HG02763 (cell line): ENCODE data around the gene LARP1.
"Not testable (repeated sequence)": the region's sequence is repeated elsewhere in the genome, so short reads cannot be mapped to it uniquely, and the experiment has no call there.

Source experiments
- ATAC-seq: cut with Tn5 transposase; IDR thresholded peaks from one replicate; pipeline ENCODE4 v1.9.1; 2021; ENCODE audit warnings: mild to moderate bottlenecking, moderate library complexity; ENCODE audit not compliant: unreplicated experiment

LARP1 gene

DNA sequence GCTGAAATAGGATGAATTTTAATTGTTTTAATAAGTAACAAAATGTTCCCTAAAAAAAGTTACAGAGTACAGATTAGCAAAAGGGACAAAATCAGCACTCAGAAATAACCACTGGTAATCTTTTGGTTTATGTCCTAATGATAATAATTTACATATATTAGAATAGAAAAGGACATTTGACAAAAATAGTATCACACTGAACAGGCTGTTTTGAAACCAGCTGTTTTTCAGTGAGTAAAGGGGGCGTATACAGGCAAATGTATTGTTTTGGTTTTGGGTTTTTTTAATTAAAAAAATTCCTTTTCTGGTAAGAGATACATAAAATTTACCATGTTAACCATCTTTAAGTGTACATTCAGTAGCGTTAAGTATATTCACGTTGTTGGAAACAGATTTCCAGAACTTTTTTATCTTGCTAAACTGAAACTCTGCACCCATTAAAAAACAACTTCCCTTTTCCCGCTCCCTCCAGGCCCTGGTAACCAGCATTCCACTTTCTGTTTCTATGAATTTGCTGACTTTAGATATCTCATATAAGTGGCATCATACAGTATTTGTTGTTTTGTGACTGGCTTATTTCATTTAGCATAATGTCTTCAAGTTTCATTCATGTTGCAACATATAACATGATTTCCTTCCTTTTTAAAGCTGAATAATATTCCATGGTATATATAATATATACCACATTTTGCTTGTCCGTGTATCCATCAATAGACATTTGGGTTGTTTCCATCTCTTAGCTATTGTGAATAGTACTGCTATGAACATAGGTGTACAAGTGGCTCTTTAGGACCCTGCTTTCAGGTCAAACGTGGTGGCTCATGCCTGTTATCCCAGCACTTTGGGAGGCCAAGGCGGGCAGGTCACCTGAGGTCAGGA lies 20.6 kb upstream of the LARP1 start:
- ATAC-seq = no peak

DNA sequence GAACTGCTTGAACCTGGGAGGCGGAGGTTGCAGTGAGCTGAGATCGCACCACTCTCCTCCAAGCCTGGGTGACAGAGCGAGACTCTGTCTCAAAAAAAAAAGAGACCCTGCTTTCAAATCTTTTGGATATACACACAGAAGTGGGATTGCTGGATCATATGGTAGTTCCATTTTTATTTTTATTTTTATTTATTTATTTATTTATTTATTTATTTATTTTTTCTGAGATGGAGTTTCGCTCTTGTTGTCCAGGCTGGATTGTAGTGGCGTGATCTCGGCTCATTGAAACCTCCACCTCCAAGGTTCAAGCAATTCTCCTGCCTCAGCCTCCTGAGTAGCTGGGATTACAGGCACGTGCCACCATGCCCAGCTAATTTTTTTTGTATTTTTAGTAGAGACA lies 19.8 kb upstream of the LARP1 start:
- ATAC-seq = not testable (repeated sequence)

DNA sequence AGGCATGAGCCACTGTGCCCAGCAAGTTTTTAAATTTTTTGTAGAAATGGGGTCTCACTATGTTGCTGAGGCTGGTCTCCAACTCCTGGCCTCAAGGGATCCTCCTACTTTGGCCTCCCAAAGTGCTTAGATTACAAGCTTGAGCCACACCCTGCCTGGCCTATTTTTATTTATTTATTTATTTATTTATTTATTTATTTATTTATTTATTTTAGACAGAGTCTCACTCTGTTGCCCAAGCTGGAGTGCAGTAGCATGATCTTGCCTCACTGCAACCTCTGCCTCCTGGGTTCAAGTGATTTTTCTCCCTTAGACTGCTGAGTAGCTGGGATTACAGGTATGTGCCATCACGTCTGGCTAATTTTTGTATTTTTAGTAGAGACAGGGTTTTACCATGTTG lies 18.8 kb upstream of the LARP1 start:
- ATAC-seq = not testable (repeated sequence)

DNA sequence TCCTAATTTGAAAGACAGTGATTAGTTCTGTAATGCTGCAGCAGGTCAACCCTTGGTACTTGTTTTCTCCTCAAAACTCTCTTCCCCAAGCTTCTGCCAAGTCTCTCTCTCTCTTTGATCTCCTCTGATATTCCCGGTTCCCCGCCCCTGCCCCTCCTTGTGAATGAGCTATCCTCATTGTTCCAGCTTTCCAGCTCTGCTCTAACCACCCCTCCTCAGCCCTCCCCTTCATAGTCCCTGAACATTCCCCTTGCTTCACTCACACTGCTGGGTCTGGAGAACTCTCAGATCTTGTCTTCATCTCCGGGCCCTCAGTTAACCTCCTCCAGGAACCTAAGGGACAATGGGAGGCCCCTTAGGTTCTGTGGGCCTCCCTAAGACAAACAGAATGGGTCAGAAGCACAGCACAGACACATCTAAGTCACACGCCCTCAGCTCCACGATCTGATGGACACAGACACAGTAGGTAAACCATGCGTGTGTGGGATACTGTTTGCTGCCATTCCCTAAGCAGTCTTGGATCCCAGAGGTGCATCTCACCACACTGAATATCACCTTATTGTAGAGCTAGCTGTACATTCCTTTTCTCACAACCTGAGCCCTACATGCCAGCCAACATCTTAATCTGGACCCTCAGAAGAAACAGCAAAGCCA lies 17.4 kb upstream of the LARP1 start:
- no peak for ATAC-seq

DNA sequence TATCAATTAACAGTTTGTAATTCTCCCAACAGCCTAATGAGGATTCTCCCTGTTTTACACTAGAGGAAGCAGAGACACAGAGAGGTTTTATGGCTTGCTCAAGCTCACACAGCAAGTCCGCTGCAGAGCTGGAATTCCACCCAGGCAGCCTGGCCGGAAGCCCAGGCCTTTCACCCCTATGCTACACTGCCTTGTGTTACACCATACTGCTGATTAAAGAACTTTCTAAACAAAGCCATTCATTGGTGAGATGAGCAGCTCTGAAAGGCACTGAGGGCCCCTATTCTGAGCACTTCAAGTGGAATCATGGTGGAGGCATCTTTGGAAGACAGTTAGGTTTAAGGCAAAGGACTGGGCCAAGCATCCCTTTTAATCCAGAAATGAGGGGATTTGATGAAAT lies 14.7 kb upstream of the LARP1 start:
- ATAC-seq = no peak

DNA sequence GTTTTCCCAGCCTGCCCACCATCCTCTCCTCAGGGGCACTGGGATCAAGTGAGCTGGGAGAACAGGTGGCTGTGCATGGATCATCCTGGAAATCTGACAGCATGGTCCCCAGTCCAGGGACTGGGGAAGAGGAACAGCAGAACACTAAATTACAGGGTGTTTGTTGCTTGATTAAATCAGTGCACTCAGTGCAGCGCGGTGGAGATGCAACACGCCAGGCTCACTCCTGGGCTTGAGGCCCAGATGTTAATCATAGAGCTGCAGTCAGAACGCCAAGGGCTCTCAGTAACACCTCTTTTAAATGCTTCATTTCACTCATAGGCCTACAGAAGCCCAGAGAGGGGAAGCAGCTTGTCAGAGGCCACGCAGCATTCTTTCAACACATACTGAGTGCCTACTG lies 14.2 kb upstream of the LARP1 start:
- no peak for ATAC-seq

DNA sequence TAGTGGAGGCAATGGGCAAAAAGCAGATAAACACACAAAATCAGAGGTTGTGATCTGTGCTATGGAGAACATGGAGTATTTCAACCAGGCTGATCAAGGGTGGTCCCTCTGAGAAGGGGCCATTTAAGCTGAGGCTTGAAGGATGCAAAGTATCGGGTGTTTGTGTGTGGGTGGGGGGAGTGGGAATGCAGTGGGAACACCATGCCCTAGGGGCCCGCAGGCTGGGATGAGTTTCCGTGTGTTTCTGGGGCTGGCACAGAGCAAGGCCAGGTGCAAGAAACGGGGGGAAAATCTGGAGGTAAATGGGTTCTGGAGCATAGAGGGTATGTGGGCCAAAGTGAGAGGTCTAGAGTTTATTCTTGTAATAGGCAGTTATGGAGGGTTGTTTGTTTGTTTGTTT lies 13.8 kb upstream of the LARP1 start:
- no peak for ATAC-seq

DNA sequence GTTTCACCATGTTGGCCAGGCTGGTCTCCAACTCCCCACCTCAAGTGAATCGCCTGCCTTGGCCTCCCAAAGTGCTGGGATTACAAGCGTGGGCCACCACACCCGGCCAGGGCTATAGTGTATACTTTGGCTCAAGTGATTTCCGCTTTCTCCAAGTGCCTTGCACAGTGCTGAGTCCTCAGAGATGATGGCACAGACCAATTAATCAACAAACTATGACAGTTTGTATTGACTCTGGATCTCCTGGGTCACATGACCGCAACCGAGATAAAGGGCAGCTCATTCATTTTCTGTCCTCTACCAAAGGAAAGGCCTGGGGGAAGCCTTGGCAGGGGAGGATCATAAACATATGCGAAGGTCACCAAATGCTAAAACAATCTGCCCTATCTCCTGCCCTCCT lies 11.4 kb upstream of the LARP1 start:
- ATAC-seq = no peak

DNA sequence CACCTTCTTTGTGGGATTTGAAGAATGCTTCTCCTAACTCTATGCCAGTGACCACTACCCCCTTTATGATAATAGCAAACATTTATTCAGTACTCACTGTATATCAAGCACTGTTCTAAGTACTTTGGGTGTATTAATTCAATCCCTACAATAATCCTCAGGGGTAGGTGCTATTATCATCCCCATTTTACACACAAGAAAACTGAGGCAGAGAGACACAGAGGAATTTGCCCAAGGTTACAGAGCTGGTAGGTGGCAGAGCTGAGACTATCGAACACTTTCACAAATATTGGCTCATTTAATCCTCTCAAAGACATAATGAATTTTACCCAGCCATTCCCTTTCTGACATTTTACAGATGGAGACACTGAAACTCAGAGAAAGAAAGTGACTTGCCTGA lies 9.8 kb upstream of the LARP1 start:
- no peak for ATAC-seq

DNA sequence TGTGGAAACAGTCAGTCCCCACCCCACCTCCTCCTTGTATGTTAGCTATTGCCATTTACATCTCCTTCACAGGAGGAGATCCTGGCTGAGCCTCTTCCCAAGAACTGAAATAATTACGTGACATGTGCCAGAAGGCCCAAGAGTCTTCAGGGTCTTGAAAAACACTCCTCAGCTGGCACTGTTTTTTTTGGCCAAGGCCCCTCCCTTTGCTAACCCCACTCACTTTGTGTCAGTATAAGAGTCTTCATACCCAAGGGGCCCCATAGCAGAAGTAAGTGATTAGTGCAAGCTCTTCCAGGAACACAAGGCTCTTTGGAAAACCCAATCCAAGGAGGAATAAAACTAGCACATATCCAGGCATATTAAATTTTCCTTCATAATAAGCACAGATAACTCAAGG lies 5.7 kb upstream of the LARP1 start:
- no peak for ATAC-seq

DNA sequence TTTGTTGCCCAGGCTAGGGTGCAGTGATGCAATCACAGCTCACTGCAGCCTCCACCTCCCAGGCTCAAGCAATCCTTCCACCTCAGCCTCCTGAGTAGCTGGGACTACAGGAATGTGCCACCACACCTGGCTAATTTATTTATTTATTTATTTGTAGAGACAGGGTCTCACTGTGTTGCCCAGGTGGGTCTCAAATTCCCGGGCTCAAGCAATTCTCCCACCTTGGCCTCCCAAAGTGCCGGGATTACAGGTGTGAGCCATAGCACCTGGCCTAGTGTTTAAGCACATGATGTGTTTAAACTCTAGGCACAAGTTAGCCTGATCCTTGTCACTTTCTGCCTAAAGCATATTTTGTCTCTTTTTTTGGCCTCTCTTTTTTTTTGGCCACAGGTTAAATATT lies 4.5 kb upstream of the LARP1 start:
- not testable (repeated sequence) for ATAC-seq

DNA sequence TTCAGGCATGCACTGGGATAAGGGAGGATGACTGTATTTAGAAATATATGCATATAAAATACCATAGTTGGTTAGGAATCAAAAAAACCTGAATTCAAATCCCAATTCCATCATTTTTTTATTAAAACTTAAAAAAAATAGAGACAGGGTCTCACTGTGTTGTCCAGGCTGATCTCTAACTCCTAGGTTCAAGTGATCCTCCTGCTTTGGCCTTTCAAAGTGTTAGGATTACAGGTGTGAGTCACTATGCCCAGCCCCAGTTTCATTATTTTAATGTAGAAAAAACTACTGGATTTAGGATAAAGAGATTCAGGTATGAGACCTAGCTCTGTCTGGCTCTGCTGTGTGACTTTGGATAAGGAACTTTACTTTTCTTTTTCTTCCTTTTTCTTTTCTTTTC lies 3.3 kb upstream of the LARP1 start:
- no peak for ATAC-seq

DNA sequence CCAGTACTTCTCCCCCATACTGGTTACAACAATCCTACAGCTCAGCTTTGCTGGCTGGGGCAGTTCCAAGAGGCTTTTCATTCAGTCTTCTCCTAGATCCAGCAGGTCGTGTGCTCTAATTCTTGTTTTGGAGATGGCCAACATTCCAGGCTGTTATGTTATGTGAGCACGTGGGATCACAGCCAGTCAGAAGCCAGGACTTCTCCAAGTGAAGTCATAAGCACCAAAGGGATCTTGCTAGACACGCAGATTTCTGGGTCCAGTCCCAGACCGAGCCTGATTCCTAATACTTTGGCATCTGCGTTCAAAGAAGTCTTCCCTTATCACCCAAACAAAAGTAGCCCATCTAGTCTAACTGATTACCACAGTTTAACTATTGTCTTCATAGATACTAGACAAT lies 1.4 kb upstream of the LARP1 start:
- no peak for ATAC-seq

DNA sequence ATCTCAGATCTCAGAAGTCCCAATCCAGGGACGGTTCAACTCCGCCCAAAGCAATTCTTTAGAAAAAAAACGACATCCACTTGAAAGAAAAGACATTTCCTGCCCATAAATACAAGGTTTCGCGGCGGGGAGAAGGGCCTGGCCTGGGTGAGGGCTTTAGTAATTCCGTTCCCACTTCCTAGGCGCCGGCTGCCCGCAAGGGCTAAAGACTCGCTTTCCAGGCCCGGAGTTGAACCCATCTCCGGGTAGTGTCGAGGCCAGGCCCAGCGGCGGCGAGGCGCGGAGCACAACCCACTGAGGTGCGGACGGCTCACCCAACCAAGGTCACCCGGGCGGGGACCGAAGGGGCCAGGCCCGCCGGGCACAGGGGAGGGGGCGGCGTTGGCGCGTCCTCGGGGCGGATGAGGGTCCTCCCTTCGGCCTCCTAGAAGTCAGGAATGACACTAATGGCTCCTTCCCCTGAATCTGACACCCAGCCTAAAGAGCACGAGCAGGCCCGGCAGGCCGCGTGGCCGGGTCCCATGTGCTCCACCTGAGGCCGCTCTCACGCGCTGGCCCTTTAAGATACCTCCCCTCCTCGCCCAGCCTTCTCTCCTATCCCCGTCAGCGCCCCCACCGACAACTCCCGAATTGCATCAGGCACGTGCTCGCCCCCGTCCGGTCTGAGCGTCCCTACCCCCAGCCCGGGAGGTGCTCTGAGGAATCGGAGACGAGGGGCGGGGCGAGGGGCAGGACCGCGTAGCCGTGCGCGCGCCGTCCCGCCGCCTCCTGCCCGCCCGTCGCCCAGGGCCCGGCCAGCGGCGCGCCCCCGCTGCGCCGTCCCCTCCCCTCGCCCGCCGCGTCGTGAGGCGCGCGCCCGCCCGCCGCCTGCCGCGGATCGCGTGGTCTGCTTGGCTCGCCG lies 467 bp upstream of the LARP1 start:
- peak; percentile 87 for ATAC-seq

DNA sequence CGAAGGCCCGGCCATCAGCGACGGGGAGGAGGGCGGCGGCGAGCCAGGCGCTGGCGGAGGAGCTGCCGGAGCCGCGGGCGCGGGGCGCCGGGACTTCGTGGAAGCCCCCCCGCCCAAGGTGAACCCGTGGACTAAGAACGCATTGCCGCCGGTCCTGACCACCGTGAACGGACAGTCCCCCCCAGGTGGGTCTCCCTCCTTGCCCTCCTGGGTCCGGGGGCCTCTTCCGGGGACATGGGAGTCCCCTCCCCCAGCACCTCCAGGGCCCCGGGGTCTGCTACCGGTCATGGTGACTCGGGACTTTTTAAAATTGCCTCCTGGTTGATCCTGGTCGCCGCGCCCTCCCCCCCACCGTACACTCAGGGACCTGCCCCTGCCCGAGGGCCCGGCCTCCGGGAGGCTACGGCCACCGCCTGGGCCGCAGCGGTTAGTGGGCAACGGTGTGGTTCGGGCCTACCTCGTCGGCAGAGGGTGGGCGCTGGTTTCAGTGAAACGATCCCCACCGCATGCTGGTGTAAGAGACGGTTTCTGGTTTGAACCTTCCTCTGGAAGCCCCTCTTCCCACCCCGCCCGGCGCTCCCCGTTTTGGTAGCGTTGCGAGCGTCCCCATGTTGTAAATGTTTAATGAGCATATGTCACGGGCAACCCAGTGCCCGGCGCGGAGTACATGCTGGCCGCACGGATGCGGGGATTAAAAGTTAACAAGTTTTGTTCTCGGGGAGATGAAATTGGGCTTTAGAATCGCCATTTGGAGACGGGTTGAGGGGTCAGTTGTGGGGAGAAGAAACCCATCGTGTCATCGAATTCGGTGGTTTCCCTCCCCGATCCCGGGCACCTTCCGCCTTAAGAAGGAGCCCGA lies 1.1 kb downstream of the LARP1 start:
- ATAC-seq = no peak

DNA sequence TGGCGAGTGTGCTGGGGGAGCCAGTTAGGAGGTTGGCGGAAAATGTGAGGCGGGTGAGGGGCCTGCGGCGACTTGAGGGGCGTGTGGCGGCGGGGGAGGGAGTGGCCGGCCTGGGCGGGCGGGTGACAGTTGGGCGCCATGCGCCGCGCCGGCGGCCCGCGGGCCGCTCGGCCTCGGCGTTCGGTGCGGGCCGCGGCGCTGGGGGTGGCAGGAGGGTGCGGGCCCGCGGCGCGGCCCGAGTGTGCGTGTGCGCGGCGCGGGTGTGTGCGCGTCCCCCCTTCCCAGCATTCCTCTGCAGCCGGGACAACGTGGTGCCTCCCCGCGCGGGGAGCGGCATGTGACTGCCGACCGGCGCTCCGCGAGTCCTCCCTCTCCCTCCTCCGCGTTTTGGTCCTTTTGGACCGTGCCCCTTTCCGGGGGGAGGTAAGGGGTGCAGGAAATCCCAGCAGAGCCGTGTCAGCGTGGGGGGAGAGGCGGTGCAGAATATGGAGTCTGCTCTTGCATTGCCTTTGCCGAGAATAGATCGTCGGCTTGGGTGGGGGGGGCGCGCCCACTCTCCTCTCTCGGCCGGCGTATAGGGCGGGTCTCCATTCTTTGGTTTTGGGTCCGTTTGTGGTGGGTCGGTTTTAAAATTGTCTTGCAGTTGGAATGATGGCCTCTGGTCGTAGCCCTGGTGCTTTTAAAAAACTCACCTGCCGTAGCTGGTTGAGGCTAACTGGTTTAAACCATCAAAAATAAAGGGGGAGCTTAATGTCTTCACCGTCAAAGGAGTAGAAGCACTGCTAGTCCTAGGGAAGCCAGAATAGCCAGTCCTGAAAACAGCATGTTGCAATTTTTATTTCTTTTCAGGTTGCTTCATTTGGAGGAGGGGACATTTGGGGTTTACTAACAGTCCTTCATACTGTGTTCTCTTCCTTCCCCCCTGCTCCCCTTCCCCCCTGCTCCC lies 2.0 kb downstream of the LARP1 start:
- ATAC-seq = no peak

DNA sequence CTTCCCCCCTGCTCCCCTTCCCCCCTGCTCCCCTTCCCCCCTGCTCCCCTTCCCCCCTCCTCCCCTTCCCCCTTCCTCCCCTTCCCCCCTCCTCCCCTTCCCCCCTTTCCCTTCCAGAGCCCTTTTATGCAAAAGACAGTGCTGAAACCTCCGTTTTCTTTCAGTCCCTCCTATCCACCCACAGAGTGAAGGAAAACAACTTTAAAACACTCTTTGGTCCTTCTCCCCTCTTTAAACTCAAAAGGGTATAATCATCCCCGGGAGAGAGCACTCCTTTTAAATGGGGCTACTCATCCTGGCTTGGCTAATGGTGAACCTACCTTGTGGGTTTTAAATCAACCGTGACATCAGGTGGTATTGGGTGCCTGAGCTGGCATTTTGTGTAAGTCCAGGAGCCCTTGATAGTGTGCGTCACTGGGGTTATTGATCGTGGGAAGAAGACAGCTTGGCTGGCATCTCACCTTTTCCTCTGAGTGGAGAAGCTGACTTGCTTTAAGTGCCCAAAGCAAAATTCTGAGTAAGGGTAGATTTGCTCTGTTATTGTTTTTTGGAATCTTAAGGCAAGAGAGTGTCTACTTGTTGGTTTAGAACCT lies 2.7 kb downstream of the LARP1 start:
- ATAC-seq = no peak

DNA sequence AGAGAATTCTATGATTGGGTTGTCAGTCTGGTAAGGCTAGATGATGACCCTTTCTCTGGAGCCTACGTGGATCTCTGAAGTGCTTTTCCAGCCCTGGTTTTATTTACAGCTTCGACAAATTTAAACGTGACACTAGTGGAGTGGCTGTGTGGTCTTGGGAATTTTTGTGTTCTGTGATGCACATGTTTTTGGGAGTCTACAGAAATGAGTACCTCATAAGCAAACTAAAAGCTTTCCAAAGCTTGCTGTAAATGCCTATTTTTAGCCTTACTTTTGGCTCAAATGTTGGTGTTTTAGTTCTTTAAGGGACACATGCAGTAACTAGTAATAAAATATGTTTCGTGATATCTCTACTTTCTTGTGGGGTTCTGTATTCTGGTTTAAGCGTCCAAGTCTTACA lies 3.3 kb downstream of the LARP1 start:
- no peak for ATAC-seq

DNA sequence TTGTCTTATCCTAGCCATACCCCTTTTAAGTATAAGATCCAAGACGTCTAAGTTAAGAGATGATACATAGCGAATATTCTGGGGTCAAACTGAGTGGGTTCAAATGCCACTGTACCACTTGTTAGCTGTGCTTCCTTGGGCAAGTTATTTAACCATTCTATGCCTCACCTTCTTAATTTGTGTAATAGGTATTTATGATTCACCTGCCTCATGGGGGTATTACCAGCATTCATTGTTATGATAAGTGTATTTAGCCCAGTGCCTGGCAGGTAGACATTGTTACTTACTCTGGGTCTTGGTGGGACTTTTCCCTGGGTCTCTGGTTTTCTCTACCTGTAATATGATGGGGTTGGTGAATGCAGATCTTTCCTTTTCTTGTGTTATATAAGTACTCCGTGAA lies 3.8 kb downstream of the LARP1 start:
- ATAC-seq = no peak
